Measurements from ENCODE around the gene CACNA1I. TPM values are rescaled to one million over a fixed set of nuclear protein-coding genes. Genes with fewer than 3 reads are reported as not detected.

The CACNA1I gene
- total RNA-seq, 1 experiment from 2014 or later: 0.90 TPM

DNA sequence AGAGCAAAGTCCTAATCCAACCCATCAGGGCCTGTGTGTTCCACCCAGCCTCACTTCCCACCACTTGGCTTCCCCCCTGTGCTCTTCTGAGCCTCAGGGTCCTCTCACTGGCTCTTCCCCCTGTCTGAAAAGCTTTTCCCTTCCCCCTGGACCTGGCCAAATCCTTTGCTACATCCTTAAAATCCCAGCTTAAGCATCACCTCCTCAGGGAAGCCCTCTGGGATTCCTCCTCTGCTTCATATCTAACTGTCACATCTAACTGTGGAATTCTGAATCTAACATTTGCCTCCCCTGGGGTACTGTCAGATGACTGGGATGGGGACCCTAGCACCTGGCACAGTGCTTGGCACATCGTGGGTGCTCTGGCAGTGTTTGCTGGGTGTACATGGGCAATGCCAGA lies 985 bp downstream of the CACNA1I start:
- ChIA-PET CTCF (no interaction called here), POLR2A (ENCODE audit: low non-redundant PET) (no interaction called here)
- intact Hi-C loops (cut with micrococcal nuclease; ENCODE audit: unreplicated experiment): no loop called here
- Histone ChIP-seq H3K27ac (ENCODE audit: low read depth, low read length, poor library complexity, severe bottlenecking) (no peak overlapping the region), H3K36me3 (ENCODE audit: insufficient read depth, low read length, poor library complexity, severe bottlenecking) (no peaks in the 10 kb centered on the region), H3K4me1 (ENCODE audit: insufficient read depth, low read length, poor library complexity, severe bottlenecking) (peaks cover 11% of the 10 kb centered on the region), H3K4me3 (ENCODE audit: low read depth, low read length, poor library complexity, severe bottlenecking) (no peak overlapping the region), H3K9me3 (ENCODE audit: low read depth, low read length, poor library complexity, severe bottlenecking) (no peaks in the 10 kb centered on the region), H3K27me3 (replicated peaks; ENCODE audit: insufficient read depth, low read depth, low read length, poor library complexity) (no peaks in the 10 kb centered on the region)
- DNase-seq (ENCODE audit: low spot score): no peak
- no TSS peak for BruUV-seq (replicated peaks)
- TF ChIP-seq, protein P1, sequence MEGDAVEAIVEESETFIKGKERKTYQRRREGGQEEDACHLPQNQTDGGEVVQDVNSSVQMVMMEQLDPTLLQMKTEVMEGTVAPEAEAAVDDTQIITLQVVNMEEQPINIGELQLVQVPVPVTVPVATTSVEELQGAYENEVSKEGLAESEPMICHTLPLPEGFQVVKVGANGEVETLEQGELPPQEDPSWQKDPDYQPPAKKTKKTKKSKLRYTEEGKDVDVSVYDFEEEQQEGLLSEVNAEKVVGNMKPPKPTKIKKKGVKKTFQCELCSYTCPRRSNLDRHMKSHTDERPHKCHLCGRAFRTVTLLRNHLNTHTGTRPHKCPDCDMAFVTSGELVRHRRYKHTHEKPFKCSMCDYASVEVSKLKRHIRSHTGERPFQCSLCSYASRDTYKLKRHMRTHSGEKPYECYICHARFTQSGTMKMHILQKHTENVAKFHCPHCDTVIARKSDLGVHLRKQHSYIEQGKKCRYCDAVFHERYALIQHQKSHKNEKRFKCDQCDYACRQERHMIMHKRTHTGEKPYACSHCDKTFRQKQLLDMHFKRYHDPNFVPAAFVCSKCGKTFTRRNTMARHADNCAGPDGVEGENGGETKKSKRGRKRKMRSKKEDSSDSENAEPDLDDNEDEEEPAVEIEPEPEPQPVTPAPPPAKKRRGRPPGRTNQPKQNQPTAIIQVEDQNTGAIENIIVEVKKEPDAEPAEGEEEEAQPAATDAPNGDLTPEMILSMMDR (conservative IDR thresholded peaks at IDR 0.05; ENCODE audit: low read depth, low read length): no peak
- no peak for TF ChIP-seq EZH2 (IDR thresholded peaks at IDR 0.05; ENCODE audit: borderline replicate concordance, low read depth, low read length, poor library complexity, severe bottlenecking)

DNA sequence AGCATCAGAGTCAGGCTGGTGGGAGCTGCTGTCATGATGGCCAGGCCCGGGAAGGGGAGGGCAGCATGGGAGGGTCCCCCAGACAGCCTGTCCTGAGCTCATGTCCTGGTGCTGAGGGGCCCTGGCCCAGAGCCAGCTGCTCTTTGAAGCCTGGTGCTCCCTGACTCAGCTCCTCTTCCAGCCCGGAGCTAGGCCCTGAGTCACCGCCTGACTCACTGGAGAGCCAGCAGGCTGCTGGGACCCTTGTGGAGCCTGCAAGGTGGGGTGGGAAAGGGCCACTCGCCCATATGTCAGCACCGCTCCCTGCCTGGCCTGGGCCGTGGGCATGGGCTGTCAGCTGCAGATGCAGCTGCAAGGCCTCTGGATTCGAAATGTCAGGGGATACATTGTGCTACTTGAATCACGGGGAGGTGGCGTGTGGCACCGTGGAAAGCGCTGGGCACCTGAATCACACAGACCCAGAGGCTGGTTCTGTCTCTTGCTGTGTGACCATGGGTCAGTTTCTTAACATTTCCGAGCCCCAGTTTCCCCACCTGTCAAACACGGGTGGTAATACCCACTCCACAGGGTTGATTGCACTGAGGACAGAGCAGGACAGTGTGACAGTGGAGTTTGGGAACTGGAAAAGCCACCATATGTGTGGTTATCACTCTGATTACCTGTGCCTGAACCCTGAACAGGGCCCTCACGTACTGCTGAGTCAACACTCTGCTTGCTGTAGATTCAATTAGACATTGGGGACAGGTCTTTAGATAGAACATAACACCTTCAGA lies 4.4 kb downstream of the CACNA1I start:
- Histone ChIP-seq H3K4me3 (ENCODE audit: low read depth, low read length, poor library complexity, severe bottlenecking) (no peak overlapping the region), H3K9me3 (ENCODE audit: low read depth, low read length, poor library complexity, severe bottlenecking) (no peaks in the 10 kb centered on the region), H3K27me3 (replicated peaks; ENCODE audit: insufficient read depth, low read depth, low read length, poor library complexity) (no peaks in the 10 kb centered on the region), H3K27ac (ENCODE audit: low read depth, low read length, poor library complexity, severe bottlenecking) (no peak overlapping the region), H3K4me1 (ENCODE audit: insufficient read depth, low read length, poor library complexity, severe bottlenecking) (peaks cover 11% of the 10 kb centered on the region), H3K36me3 (ENCODE audit: insufficient read depth, low read length, poor library complexity, severe bottlenecking) (no peaks in the 10 kb centered on the region)
- no peak for TF ChIP-seq EZH2 (IDR thresholded peaks at IDR 0.05; ENCODE audit: borderline replicate concordance, low read depth, low read length, poor library complexity, severe bottlenecking)
- TF ChIP-seq, protein P1 (conservative IDR thresholded peaks at IDR 0.05; ENCODE audit: low read depth, low read length): no peak
- intact Hi-C loops (cut with micrococcal nuclease; ENCODE audit: unreplicated experiment): no loop called here
- ChIA-PET POLR2A (ENCODE audit: low non-redundant PET) (interaction anchor here (0.6 kb wide), 1 partner anchor 143 kb away, joined by 4 read pairs; no protein-coding TSS in a partner anchor), CTCF (interaction anchor here (0.6 kb wide), 1 partner anchor 30 kb away, joined by 8 read pairs; no protein-coding TSS in a partner anchor)
- no TSS peak for BruUV-seq (replicated peaks)
- DNase-seq (ENCODE audit: low spot score): peak; percentile 58

DNA sequence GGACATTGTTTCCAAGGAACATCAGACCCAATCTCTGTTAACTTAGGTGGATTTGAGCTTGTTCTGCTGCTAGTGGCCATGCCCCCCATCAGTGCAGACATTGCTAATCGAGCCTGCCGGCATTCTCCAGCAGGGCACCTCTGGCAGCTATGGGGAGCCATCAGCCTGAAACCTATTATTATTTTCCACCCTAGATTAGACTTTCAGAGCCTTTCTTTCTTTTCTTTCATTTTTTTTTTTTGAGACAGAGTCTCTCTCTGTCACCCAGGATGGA lies 4.9 kb downstream of the CACNA1I start:
- no peak for DNase-seq (ENCODE audit: low spot score)
- no peaks in the 10 kb centered on the region for H3K36me3 ChIP-seq (ENCODE audit: insufficient read depth, low read length, poor library complexity, severe bottlenecking)
- no peaks in the 10 kb centered on the region for H3K27me3 ChIP-seq (replicated peaks; ENCODE audit: insufficient read depth, low read depth, low read length, poor library complexity)
- H3K4me3 ChIP-seq (ENCODE audit: low read depth, low read length, poor library complexity, severe bottlenecking): no peak overlapping the region
- no peak overlapping the region for H3K27ac ChIP-seq (ENCODE audit: low read depth, low read length, poor library complexity, severe bottlenecking)
- no peaks in the 10 kb centered on the region for H3K9me3 ChIP-seq (ENCODE audit: low read depth, low read length, poor library complexity, severe bottlenecking)
- CTCF ChIA-PET: no interaction called here
- H3K4me1 ChIP-seq (ENCODE audit: insufficient read depth, low read length, poor library complexity, severe bottlenecking): peaks cover 8% of the 10 kb centered on the region
- POLR2A ChIA-PET (ENCODE audit: low non-redundant PET): interaction anchor here (0.6 kb wide), 1 partner anchor 143 kb away, joined by 4 read pairs; no protein-coding TSS in a partner anchor
- BruUV-seq (replicated peaks): no TSS peak
- TF ChIP-seq, protein P1 (conservative IDR thresholded peaks at IDR 0.05; ENCODE audit: low read depth, low read length): no peak
- TF ChIP-seq EZH2 (IDR thresholded peaks at IDR 0.05; ENCODE audit: borderline replicate concordance, low read depth, low read length, poor library complexity, severe bottlenecking): no peak
- intact Hi-C loops (cut with micrococcal nuclease; ENCODE audit: unreplicated experiment): no loop called here
